Activated B cell treated with CpG ODN at 0.5 μM for 24 hours (primary cell): Measurements from ENCODE around the gene SOX5. TPM values are rescaled to one million over a fixed set of nuclear protein-coding genes. Genes with fewer than 3 reads are reported as not detected.

Experiments
- ATAC-seq: fragments of 200-7000 bp; cut with Tn5 transposase; one replicate; pipeline ENCODE4 v1.10.0; 2021; ENCODE audit warnings: low read depth, mild to moderate bottlenecking, moderate library complexity
- CTCF ChIA-PET: fragments of 350-600 bp; sonication (Branson Sonifier 250); formaldehyde crosslinking; loops from one replicate; lab custom pipeline; 2021; ENCODE audit warnings: antibody characterized with exemption; lab: Charles Lee
- POLR2A ChIA-PET: fragments of 350-600 bp; sonication (Branson Sonifier 250); formaldehyde crosslinking; loops from one replicate; lab custom pipeline; 2021; ENCODE audit warnings: antibody characterized with exemption; lab: Charles Lee
- DNase-seq: peaks from one replicate; pipeline ENCODE4 v3.0.0; 2022
- H3K27ac Mint-ChIP-seq: one replicate; pipeline ENCODE4 v1.8.0; 2020; ENCODE audit warnings: mixed read lengths
- H3K27me3 Mint-ChIP-seq: one replicate; pipeline ENCODE4 v1.8.0; 2021; ENCODE audit warnings: mixed read lengths
- H3K36me3 Mint-ChIP-seq: one replicate; pipeline ENCODE4 v1.8.0; 2021; ENCODE audit warnings: low read depth, mixed read lengths
- H3K4me1 Mint-ChIP-seq: one replicate; pipeline ENCODE4 v1.8.0; 2021; ENCODE audit warnings: mixed read lengths
- H3K4me3 Mint-ChIP-seq: one replicate; pipeline ENCODE4 v1.8.0; 2020; ENCODE audit warnings: mild to moderate bottlenecking, mixed read lengths
- H3K9me3 Mint-ChIP-seq: one replicate; pipeline ENCODE4 v1.8.0; 2020; ENCODE audit warnings: mixed read lengths
- intact Hi-C: fragments of 100-400 bp; cut with micrococcal nuclease; formaldehyde crosslinking; loops from one replicate; pipeline ENCODE4 v1.15.1; 2024
- total RNA-seq: library from RNA; stranded (reverse); gene quantifications from 2 replicates; pipeline ENCODE4 v1.2.3, GENCODE V29; 2022
- TF ChIP-seq, protein P1 (sequence below): fragments of 200-600 bp; IDR thresholded peaks from one replicate; pipeline ENCODE4 v1.8.0; 2022; ENCODE audit warnings: antibody characterized with exemption, mild to moderate bottlenecking

SOX5 gene
- total RNA-seq, 1 donor from 2014 or later, result 85.5 TPM

DNA sequence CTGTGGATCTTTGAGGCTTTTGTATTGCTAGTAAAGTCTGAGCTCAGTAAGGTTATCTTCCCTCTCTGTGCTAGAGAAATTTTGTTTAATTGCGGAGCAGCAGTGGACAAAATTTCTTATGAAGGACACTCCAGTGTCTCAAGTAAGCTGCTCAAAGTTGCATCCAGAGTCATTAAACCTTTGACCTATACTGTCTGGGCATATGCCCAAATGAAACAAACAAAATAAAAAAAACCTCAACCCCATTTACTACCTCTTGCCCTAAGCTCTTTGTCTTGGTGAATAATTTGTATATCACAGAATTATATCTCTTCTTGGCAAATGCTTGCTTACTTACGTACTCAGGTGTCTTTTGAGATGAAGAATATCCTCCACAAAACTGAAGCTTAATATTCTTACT, 465.2 kb downstream of the SOX5 start:
- peaks cover 9% of the 10 kb centered on the region for H3K9me3 Mint-ChIP-seq
- CTCF ChIA-PET, result no interaction called here
- ATAC-seq (no peak), DNase-seq (no peak)
- intact Hi-C loops, result no loop called here
- TF ChIP-seq, protein P1, sequence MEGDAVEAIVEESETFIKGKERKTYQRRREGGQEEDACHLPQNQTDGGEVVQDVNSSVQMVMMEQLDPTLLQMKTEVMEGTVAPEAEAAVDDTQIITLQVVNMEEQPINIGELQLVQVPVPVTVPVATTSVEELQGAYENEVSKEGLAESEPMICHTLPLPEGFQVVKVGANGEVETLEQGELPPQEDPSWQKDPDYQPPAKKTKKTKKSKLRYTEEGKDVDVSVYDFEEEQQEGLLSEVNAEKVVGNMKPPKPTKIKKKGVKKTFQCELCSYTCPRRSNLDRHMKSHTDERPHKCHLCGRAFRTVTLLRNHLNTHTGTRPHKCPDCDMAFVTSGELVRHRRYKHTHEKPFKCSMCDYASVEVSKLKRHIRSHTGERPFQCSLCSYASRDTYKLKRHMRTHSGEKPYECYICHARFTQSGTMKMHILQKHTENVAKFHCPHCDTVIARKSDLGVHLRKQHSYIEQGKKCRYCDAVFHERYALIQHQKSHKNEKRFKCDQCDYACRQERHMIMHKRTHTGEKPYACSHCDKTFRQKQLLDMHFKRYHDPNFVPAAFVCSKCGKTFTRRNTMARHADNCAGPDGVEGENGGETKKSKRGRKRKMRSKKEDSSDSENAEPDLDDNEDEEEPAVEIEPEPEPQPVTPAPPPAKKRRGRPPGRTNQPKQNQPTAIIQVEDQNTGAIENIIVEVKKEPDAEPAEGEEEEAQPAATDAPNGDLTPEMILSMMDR, result no peak
- peaks cover 3% of the 10 kb centered on the region for H3K4me1 Mint-ChIP-seq
- H3K27me3 Mint-ChIP-seq, result no peaks in the 10 kb centered on the region
- POLR2A ChIA-PET, result no interaction called here
- H3K4me3 Mint-ChIP-seq, result no peak overlapping the region
- no peak overlapping the region for H3K27ac Mint-ChIP-seq
- no peaks in the 10 kb centered on the region for H3K36me3 Mint-ChIP-seq

DNA sequence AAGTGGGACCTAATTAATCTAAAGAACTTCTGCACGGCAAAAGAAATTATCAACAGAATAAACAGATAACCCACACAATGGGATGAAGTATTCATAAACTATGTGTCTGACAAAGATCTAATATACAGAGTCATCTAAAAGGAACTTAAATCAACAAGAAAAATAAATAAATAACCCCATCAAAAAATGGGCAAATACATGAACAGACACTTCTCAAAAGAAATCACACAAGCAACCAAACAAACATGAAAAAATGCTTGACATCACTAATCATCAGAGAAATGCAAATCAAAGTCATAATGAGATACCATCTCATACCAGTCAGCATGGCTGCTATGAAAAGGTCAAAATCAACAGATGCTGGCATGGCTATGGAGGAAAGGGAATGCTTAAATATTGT, 466.9 kb downstream of the SOX5 start:
- Mint-ChIP-seq H3K9me3 (peaks cover 20% of the 10 kb centered on the region), H3K27me3 (no peaks in the 10 kb centered on the region), H3K4me1 (no peaks in the 10 kb centered on the region), H3K36me3 (no peaks in the 10 kb centered on the region), H3K4me3 (no peak overlapping the region), H3K27ac (no peak overlapping the region)
- POLR2A ChIA-PET, result no interaction called here
- CTCF ChIA-PET, result no interaction called here
- no peak for ATAC-seq
- intact Hi-C loops, result no loop called here
- DNase-seq, result no peak
- TF ChIP-seq, protein P1, result no peak
